GM18858 (cell line): ENCODE data around the gene NSF.
"Not testable (repeated sequence)": the region's sequence is repeated elsewhere in the genome, so short reads cannot be mapped to it uniquely, and the experiment has no call there.

Experiments used
- ATAC-seq: cut with Tn5 transposase; IDR thresholded peaks from one replicate; pipeline ENCODE4 v1.9.1; 2021; ENCODE audit not compliant: unreplicated experiment

NSF gene

GRCh38 chr17:46699014-46699413 is 108.5 kb downstream of the NSF start:
- not testable (repeated sequence) for ATAC-seq

GRCh38 chr17:46717999-46718398 is 127.5 kb downstream of the NSF start:
- ATAC-seq = no peak

- no peak for ATAC-seq
These were observed 129.4 kb downstream of the NSF start for GRCh38 chr17:46719891-46720290.

- ATAC-seq = no peak
These were observed 129.9 kb downstream of the NSF start for GRCh38 chr17:46720408-46720807.

GRCh38 chr17:46722662-46723285 is 132.3 kb downstream of the NSF start:
- no peak for ATAC-seq

- no peak for ATAC-seq
These were observed 135.7 kb downstream of the NSF start for GRCh38 chr17:46726206-46726605.

- no peak for ATAC-seq
These were observed 137.3 kb downstream of the NSF start for GRCh38 chr17:46727572-46728348.

- no peak for ATAC-seq
These were observed 139.6 kb downstream of the NSF start for GRCh38 chr17:46730026-46730425.

GRCh38 chr17:46730679-46731078 is 140.2 kb downstream of the NSF start:
- ATAC-seq = no peak

GRCh38 chr17:46732160-46732559 is 141.7 kb downstream of the NSF start:
- ATAC-seq = no peak

- no peak for ATAC-seq
These were observed 142.4 kb downstream of the NSF start for GRCh38 chr17:46732754-46733398.

- ATAC-seq = no peak
These were observed 143.5 kb downstream of the NSF start for GRCh38 chr17:46733837-46734475.

- ATAC-seq = no peak
These were observed 145.6 kb downstream of the NSF start for GRCh38 chr17:46736100-46736499.

GRCh38 chr17:46737326-46737725 is 146.9 kb downstream of the NSF start:
- ATAC-seq = no peak

- ATAC-seq = no peak
These were observed 148.1 kb downstream of the NSF start for GRCh38 chr17:46738544-46738943.

GRCh38 chr17:46739982-46740381 is 149.5 kb downstream of the NSF start:
- no peak for ATAC-seq

GRCh38 chr17:46741122-46741730 is 150.8 kb downstream of the NSF start:
- no peak for ATAC-seq

GRCh38 chr17:46742565-46743270 is 152.2 kb downstream of the NSF start:
- ATAC-seq = no peak

GRCh38 chr17:46744441-46744840 is 154.0 kb downstream of the NSF start:
- no peak for ATAC-seq

- ATAC-seq = no peak
These were observed 154.9 kb downstream of the NSF start for GRCh38 chr17:46745376-46745775.

GRCh38 chr17:46751425-46751824 is 161.0 kb downstream of the NSF start:
- ATAC-seq = no peak
